T-helper 22 cell (primary cell): ENCODE results near the gene DSC2.
"Not testable (repeated sequence)": the region's sequence is repeated elsewhere in the genome, so short reads cannot be mapped to it uniquely, and the experiment has no call there.

Source experiments
- DNase-seq: peaks from one replicate; pipeline ENCODE4 v3.0.0-alpha.2; 2020; ENCODE audit warnings: low read depth

The DSC2 gene

GRCh38 chr18:31042406-31043181 lies 59.6 kb downstream of the DSC2 start, which contains the start of gene DSC3:
Gene DSC3, minus strand, starts transcription at chr18:31042742. Its CDS starts 82 bp downstream, at chr18:31042660.
- DNase-seq = no peak

GRCh38 chr18:31042084-31042405 lies 60.2 kb downstream of the DSC2 start:
- DNase-seq = no peak

GRCh38 chr18:31041271-31042083 lies 60.7 kb downstream of the DSC2 start:
- DNase-seq = no peak

- DNase-seq = no peak
These were observed 61.4 kb downstream of the DSC2 start for GRCh38 chr18:31040686-31041270.

- DNase-seq = no peak
These were observed 62.8 kb downstream of the DSC2 start for GRCh38 chr18:31039426-31039825.

- DNase-seq = not testable (repeated sequence)
These were observed 64.5 kb downstream of the DSC2 start for GRCh38 chr18:31037686-31038085.

- DNase-seq = no peak
These were observed 67.7 kb downstream of the DSC2 start for GRCh38 chr18:31034541-31034940.

GRCh38 chr18:31030574-31031278 lies 71.5 kb downstream of the DSC2 start:
- no peak for DNase-seq

- DNase-seq = no peak
These were observed 86.3 kb downstream of the DSC2 start for GRCh38 chr18:31015715-31016434.

GRCh38 chr18:31011455-31011854 lies 90.8 kb downstream of the DSC2 start:
- DNase-seq = not testable (repeated sequence)

- DNase-seq = no peak
These were observed 91.6 kb downstream of the DSC2 start for GRCh38 chr18:31010601-31011000.
